NCI-H2171 treated with DMSO at 0.1 percent for 48 hours (cell line): ENCODE data around the gene GTF2H1.
"Not testable (repeated sequence)": the region's sequence is repeated elsewhere in the genome, so short reads cannot be mapped to it uniquely, and the experiment has no call there.

Experiments used
- DNase-seq: peaks from one replicate; lab custom pipeline; 2025; lab: John Stamatoyannopoulos, UW

Gene GTF2H1

GRCh38 chr11:18375941-18376340 is 53.6 kb downstream of the GTF2H1 start:
- DNase-seq: no peak

- peak; percentile 80 for DNase-seq
Measured at GRCh38 chr11:18379201-18379600, 56.8 kb downstream of the GTF2H1 start.

- peak; percentile 1 for DNase-seq
Measured at GRCh38 chr11:18383388-18384156, 61.2 kb downstream of the GTF2H1 start.

GRCh38 chr11:18384157-18384641 is 61.8 kb downstream of the GTF2H1 start:
- DNase-seq: no peak

GRCh38 chr11:18390088-18390487 is 67.7 kb downstream of the GTF2H1 start:
- no peak for DNase-seq

- DNase-seq: no peak
Measured at GRCh38 chr11:18392434-18393321, 70.3 kb downstream of the GTF2H1 start.

GRCh38 chr11:18393581-18394274 is 71.4 kb downstream of the GTF2H1 start:
- no peak for DNase-seq

GRCh38 chr11:18394275-18394927 is 72.0 kb downstream of the GTF2H1 start, which contains the start of gene LDHA:
TSS of gene LDHA (plus strand) at chr11:18394563. CDS start at chr11:18396843, 2,280 bp downstream.
- DNase-seq: peak; percentile 77

- peak; percentile 33 for DNase-seq
Measured at GRCh38 chr11:18394928-18395734, 72.8 kb downstream of the GTF2H1 start.

GRCh38 chr11:18395735-18396504 is 73.6 kb downstream of the GTF2H1 start:
- DNase-seq: peak; percentile 96

GRCh38 chr11:18397921-18398320 is 75.6 kb downstream of the GTF2H1 start:
- DNase-seq: no peak

GRCh38 chr11:18401077-18401476 is 78.7 kb downstream of the GTF2H1 start:
- DNase-seq: not testable (repeated sequence)

GRCh38 chr11:18404062-18404461 is 81.7 kb downstream of the GTF2H1 start:
- DNase-seq: no peak

- not testable (repeated sequence) for DNase-seq
Measured at GRCh38 chr11:18407400-18407799, 85.0 kb downstream of the GTF2H1 start.

- no peak for DNase-seq
Measured at GRCh38 chr11:18408558-18409291, 86.4 kb downstream of the GTF2H1 start.

- no peak for DNase-seq
Measured at GRCh38 chr11:18416459-18416858, 94.1 kb downstream of the GTF2H1 start.
